Lower leg skin (tissue), 4 donors: ENCODE data around the gene A2ML1. TPM values are rescaled to one million over a fixed set of nuclear protein-coding genes. Genes with fewer than 3 reads are reported as not detected.

Experiments
- DNase-seq, 2 donors: peaks; one replicate each; pipeline ENCODE4 v3.0.0-alpha.2; 2019; ENCODE audit warnings: low spot score in 2 of 2
- H3K4me3 ChIP-seq: fragments of 200-600 bp; sonication (generic); 2 replicates; pipeline ENCODE4 v1.5.1; 2017; ENCODE audit warnings: mild to moderate bottlenecking, low read depth; ENCODE audit not compliant: poor library complexity, severe bottlenecking
- POLR2A ChIP-seq, 2 donors: fragments of 450-650 bp; IDR thresholded peaks; one replicate each; pipeline ENCODE4 v1.6.1; 2016 to 2017; ENCODE audit warnings: antibody characterized with exemption in 2 of 2, mild to moderate bottlenecking in 1 of 2, moderate library complexity in 1 of 2
- WGBS, 2 donors: methylation state at CpG; one replicate each; pipeline ENCODE4 v1.1.5; 2018; 5-methylcytosine and 5-hydroxymethylcytosine counted together
- intact Hi-C: fragments of 100-400 bp; cut with DNase I; formaldehyde crosslinking; loops from one replicate; pipeline ENCODE4 v1.15.0; 2023; ENCODE audit warnings: low total_unique reads
- total RNA-seq, 4 donors: library from RNA; depleted of rRNA; stranded (reverse); fragments of >200 nt; gene quantifications; one replicate each; pipeline ENCODE4 v1.1.0, GENCODE V29; 2016
- TF ChIP-seq, protein P1 (sequence below), 3 donors: fragments of 450-650 bp; IDR thresholded peaks; one replicate each; pipeline ENCODE4 v1.5.1; 2016; ENCODE audit warnings: antibody characterized with exemption in 3 of 3, mild to moderate bottlenecking in 3 of 3, moderate library complexity in 2 of 3

A2ML1 gene
- total RNA-seq, 4 donors from 2014 or later: 124 to 341 (median 216) TPM

GRCh38 chr12:8827551-8828256, 5.3 kb downstream of the A2ML1 start:
- H3K4me3 ChIP-seq: no peak overlapping the region
- DNase-seq: no peak
- 60 to 61% methylated on average over 4 of the region's 4 CpGs for WGBS, 2 donors
- intact Hi-C loops: no loop called here
- TF ChIP-seq, protein P1, sequence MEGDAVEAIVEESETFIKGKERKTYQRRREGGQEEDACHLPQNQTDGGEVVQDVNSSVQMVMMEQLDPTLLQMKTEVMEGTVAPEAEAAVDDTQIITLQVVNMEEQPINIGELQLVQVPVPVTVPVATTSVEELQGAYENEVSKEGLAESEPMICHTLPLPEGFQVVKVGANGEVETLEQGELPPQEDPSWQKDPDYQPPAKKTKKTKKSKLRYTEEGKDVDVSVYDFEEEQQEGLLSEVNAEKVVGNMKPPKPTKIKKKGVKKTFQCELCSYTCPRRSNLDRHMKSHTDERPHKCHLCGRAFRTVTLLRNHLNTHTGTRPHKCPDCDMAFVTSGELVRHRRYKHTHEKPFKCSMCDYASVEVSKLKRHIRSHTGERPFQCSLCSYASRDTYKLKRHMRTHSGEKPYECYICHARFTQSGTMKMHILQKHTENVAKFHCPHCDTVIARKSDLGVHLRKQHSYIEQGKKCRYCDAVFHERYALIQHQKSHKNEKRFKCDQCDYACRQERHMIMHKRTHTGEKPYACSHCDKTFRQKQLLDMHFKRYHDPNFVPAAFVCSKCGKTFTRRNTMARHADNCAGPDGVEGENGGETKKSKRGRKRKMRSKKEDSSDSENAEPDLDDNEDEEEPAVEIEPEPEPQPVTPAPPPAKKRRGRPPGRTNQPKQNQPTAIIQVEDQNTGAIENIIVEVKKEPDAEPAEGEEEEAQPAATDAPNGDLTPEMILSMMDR (IDR thresholded peaks at IDR 0.05): no peak
- TF ChIP-seq POLR2A (IDR thresholded peaks at IDR 0.05): no peak

DNA sequence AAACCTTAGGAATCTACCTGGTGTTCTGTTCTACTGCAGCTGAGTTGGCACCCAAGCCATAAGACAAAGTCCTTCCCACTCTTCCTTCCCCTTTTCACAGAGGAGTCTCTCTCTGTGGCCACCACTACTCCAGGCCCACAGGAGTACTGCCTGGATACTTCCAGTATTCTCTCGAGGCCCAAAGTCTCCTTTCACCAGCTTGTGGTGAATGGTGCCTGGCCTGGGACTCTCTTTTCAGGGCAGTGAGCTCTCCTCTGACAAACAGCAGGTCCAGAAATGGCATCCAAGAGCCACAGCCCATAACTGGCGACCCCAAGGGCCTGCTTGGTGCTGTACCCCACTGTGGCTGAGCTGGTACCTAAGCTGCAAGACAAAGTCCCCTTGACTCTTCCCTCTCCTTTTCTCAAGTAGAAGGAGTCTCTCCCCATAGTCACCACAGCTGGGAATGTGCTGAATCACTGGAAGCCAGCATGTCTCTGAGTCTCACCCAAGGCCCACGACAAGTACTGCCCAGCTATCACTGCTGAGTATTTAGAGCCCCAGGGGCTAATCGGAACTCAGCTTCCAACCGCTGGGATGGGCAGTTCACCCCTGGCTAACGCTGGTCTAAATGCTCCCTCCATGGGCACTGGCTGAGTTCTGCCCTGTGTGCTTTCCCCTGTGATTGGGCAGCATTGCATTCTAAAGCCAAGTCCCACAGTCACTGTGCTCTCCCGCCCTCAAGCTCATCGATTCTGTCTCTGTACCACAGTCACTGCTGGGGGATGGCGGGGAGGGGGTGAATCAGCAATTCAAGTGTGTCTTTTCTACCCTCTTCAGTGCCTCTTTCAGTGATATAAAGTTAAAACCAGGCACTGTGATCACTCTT, 6.1 kb downstream of the A2ML1 start:
- WGBS, 2 donors: 61 to 68% methylated on average over 9 of the region's 9 CpGs
- intact Hi-C loops: no loop called here
- no peak overlapping the region for H3K4me3 ChIP-seq
- no peak for DNase-seq
- TF ChIP-seq, protein P1 (IDR thresholded peaks at IDR 0.05): no peak
- no peak for TF ChIP-seq POLR2A (IDR thresholded peaks at IDR 0.05)

DNA sequence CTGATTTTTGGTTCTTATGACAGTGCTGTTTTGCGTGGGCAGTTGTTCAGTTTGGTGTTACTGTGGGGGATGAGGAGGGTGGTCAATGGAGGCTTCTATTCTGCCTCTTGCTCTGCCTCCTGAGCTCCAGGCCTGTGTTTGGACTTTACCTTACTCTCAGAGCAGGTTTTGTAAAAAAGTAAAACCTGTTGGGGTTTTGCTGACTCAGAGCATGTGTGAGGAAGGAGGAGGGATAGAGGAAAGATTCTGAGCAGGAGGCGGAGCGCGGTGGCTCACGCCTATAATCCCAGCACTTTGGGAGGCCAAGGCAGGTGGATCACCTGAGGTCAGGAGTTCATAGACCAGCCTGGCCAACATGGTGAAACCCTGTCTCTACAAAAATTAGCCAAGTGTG, 6.7 kb downstream of the A2ML1 start:
- H3K4me3 ChIP-seq: no peak overlapping the region
- intact Hi-C loops: no loop called here
- no peak for DNase-seq
- TF ChIP-seq, protein P1 (IDR thresholded peaks at IDR 0.05): no peak
- TF ChIP-seq POLR2A (IDR thresholded peaks at IDR 0.05): no peak
- 46 to 51% methylated on average over 5 of the region's 5 CpGs for WGBS, 2 donors

GRCh38 chr12:8829621-8830020, 7.2 kb downstream of the A2ML1 start:
- intact Hi-C loops: no loop called here
- TF ChIP-seq, protein P1 (IDR thresholded peaks at IDR 0.05): no peak
- no peak for TF ChIP-seq POLR2A (IDR thresholded peaks at IDR 0.05)
- no peak overlapping the region for H3K4me3 ChIP-seq
- 67 to 78% methylated on average over 7 of the region's 7 CpGs for WGBS, 2 donors
- DNase-seq: no peak

DNA sequence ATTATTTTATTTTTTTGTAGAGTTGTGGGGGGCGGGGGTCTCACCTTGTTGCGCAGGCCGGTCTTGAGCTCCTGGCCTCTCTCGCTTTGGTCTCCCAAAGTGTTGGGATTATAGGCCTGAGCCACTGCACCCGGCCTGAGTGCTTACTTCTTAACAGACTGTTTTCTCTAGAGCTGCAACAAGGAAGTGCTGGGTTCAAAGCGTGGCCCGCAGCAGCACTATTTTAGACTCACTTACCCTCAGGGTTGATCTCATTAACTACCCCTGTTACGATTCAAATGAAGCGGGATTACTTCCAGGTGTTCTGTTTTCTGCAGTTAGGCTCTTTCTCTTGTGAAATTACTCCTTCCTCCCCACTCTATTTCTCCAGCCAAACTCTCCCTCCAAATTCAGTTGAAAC, 8.7 kb downstream of the A2ML1 start:
- DNase-seq: no peak
- H3K4me3 ChIP-seq: no peak overlapping the region
- intact Hi-C loops: no loop called here
- WGBS, 2 donors: 78% methylated on average over 9 of the region's 9 CpGs
- TF ChIP-seq, protein P1 (IDR thresholded peaks at IDR 0.05): no peak
